LoVo (cell line): ENCODE results near the gene ZMIZ2.
"Not testable (repeated sequence)": the region's sequence is repeated elsewhere in the genome, so short reads cannot be mapped to it uniquely, and the experiment has no call there.

Experiments used
- DNase-seq: peaks from one replicate; pipeline ENCODE4 v3.0.0-alpha.2; 2016; ENCODE audit warnings: low spot score

ZMIZ2 gene

GRCh38 chr7:44727158-44727936, 21.3 kb upstream of the ZMIZ2 start:
- no peak for DNase-seq

DNA sequence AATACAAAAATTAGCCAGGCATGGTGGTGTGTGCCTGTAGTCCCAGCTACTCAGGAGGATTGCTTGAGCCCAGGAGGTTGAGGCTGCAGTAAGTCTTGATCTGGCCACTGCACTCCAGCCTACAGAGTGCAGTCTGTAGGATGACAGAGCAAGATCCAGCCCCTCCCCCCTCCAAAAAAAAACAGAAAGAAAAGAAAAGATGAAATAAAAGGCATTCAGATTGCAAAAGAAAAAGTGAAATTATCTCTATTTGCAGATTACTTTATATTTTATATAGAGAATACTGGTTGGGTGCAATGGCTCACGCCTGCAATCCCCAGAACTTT, 20.7 kb upstream of the ZMIZ2 start:
- DNase-seq = no peak

- no peak for DNase-seq
Measured at GRCh38 chr7:44729949-44730590, 18.6 kb upstream of the ZMIZ2 start.

DNA sequence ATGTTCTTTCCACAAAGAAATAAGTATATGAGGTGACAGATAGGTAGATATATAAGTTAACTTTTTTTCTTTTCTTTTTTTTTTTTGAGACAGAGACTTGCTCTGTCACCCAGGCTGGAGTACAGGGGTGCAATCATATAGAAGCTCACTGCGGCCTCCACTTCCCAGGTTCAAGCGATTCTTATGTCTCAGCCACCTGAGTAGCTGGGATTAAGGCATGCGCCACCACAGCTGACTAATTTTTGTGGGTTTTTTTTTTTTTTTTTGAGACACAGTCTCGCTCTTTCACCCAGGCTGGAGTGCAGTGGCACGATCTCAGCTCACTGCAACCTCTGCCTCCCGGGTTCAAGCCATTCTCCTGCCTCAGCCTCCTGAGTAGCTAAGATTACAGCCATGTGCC, 15.7 kb upstream of the ZMIZ2 start:
- not testable (repeated sequence) for DNase-seq

DNA sequence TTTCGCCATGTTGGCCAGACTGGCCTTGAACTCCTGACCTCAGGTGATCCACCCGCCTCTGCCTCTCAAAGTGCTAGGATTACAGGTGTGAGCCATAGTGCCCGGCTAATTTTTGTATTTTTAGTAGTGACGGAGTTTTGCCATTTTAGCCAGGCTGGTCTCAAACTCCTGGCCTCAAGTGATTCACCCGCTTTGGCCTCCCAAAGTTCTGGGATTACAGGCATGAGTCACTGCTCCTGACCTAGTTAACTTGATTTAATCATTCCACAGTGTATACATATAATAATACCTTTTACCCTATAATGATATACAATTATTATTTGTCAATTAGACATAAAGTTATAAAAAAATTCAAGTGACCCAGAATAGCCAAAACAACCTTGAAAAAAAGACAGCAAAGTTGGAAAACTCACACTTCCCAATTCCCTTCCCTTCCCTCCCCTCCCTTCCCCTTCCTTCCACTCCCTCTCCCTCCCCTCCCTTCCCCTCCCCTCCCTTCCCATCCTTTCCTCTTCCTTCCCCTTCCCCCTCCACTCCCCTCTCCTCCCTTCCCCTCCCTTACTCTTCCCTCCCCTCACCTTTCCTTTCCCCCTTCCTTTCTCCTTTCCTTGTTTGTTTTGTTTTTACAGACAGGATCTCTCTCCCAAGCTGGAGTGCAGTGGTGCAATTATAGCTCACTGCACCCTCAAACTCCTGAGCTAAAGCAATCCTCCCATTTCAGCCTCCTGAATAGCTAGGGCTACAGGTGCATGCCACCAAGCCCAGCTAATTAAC, 14.8 kb upstream of the ZMIZ2 start:
- peak; percentile 36 for DNase-seq

DNA sequence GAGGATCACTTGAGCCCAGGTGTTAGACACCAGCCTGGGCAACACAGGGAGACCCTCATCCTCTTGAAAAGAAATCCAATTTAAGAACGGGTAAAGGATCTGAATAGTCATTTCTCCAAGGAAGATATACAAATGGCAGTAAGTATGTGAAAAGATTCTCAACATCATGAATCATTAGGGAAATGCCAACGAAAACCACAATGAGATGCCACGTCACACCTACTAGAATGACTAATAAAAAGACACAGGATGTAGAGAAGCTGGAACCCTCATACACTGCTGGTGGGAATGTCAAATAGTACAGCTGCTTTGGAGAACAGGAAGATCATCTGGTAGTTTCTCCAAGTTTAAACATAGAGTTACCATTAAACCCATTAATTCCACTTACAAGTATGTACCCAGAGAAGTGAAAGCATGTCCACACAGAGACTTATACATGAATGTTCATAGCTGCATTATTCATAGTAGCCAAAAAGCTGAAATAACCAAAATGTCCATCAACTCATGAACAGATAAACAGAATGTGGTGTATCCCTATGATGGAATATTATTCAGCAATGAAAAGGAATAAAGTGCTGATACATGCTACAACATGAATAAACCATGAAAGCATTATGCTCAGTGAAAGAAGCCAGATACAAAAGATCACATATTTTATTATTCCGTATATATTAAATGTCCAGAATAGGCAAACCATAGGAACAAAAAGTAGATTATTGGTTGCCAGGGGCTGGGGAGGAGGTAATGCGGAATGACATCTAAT, 13.1 kb upstream of the ZMIZ2 start:
- peak; percentile 87 for DNase-seq

GRCh38 chr7:44736896-44737295, 11.8 kb upstream of the ZMIZ2 start:
- DNase-seq = no peak

GRCh38 chr7:44738051-44738723, 10.5 kb upstream of the ZMIZ2 start:
- no peak for DNase-seq

DNA sequence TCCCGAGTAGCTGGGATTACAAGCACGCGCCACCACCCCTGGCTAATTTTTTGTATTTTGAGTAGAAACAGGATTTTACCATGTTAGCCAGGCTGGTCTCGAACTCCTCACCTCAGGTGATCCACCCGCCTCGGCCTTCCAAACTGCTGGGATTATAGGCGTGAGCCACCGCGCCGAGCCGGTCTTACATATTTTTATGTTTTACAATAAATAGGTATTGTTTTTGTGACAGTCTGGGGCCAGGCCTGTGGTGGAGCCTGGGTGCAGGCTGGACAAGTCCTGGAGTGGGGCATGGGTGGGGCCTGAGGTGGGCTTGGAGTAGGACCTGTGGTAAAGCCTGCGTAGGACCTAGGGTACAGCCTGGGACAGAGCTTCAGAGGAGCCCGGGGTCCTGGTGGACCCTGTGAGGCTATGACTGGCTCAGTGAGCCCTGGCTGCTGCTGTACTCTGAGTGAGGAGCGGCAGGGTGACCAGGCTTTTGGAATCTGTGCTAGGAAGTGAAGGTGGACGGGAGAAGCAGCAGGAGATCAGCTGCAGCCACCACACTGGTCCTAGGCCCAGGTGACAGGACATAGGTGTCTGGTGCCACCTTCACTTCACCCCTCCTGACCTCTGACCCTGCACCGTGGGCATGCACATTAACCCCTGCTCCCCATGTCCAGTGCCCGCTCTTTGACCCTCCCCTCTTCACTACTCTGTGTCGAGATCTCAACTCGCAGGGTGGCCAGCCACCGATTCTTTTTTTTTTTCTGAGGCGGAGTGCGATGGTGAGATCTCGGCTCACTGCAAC, 9.6 kb upstream of the ZMIZ2 start:
- no peak for DNase-seq

- DNase-seq = no peak
Measured at GRCh38 chr7:44740055-44740454, 8.6 kb upstream of the ZMIZ2 start.

DNA sequence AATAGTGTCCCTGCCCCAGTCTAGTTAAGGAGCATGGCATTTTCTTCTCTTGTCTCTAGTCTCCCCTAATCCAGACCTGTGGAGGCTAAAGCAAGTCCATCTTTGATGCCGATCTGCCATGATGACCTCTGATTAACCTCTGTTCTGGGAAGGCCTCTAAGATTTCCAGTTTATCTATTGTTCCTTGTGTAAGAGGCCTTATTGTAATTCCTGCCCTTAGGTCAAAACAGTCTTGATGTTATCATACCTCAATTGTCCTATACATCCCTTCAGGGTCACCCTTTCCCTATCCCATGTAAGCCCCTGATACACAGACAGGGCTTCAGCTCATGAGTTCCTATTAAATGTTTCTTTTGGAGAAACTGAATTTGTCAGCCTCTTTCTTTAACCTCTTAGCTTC, 4.9 kb upstream of the ZMIZ2 start:
- no peak for DNase-seq

DNA sequence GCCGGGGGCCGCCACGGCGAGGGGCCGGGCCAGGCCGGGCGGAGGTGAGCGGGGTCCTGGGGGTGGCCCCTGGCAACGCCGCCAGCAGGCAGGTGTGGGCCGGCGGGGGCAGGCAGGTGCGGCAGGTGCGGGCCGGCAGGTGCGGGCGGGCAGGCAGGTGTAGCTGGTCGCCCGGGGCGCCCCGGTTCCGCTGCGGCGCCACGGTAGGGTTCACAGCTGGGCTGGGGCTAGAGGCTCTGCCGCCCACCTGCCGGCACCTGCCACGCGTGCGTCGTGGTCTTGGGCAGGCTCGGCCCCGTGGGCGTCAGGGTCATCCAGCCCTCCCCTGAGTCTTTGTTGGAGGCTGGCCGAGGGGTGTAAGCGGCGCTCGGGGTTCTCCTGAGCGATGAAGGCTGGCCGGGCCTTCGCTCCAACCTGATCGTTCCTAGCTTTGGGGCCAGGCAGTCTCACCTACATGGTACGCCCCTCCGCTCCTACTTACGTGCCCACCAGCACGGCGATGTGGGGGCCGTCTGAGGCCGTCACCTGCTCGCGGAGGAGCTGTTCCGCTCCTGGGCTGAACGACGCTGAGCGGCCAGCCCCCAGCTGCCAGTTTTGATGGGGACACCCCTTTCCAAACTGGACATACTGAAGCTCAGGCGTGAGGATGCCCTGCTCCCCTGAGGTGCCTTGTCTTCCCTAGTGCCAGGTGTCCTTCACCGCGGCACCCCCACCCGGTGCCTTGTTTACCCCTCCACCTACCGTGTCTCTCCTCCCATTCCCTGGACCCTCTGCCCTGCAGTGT, 493 bp downstream of the ZMIZ2 start:
- no peak for DNase-seq

DNA sequence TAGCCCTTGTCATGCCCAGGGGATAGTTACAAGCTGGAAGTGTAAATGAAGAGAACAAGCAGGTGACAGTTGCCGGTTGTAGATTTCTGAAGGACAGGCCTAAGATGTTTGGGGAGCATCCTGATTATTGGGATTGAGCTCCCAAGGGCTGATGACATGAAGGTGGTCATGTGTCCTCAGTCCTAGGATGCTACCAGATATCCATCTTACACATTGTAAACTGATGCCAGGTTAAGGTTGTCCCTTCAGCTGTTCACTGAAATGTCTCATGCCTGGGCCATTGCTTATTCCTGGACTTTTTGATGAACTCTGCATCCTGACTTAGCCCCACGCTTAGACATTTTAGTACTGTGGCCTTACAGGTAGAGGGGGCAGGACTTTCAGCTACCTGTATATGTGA, 1.3 kb downstream of the ZMIZ2 start:
- DNase-seq = no peak

DNA sequence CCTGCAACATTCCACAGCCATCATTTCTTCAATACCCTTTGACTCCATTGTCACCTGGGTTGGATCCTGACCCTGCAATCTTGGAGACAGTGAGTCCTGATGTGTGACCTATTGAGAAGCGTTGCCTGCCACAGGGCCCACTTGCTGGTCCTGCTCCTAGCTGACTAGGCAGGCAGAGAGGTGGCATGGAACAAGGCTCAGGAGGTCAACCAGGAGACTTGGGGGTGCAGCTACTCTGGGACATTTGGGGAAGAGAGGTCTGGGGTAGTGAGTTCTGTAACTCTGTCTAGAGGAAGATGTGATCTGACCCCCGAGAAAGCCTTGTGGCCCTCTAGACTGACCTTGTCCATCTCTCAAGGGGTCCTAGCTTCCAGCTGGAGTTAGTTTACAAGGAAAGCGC, 1.8 kb downstream of the ZMIZ2 start:
- DNase-seq = no peak

GRCh38 chr7:44750921-44751571, 2.4 kb downstream of the ZMIZ2 start:
- DNase-seq = no peak

- no peak for DNase-seq
Measured at GRCh38 chr7:44752822-44753221, 4.2 kb downstream of the ZMIZ2 start.

GRCh38 chr7:44754802-44755697, 6.4 kb downstream of the ZMIZ2 start:
- DNase-seq = peak; percentile 36
